Glomerular visceral epithelial cell (primary cell): ENCODE data around the gene GDF10.

Experiments
- DNase-seq: peaks from one replicate; pipeline ENCODE4 v3.0.0-alpha.2; 2016; ENCODE audit errors: extremely low spot score

GDF10 gene

DNA sequence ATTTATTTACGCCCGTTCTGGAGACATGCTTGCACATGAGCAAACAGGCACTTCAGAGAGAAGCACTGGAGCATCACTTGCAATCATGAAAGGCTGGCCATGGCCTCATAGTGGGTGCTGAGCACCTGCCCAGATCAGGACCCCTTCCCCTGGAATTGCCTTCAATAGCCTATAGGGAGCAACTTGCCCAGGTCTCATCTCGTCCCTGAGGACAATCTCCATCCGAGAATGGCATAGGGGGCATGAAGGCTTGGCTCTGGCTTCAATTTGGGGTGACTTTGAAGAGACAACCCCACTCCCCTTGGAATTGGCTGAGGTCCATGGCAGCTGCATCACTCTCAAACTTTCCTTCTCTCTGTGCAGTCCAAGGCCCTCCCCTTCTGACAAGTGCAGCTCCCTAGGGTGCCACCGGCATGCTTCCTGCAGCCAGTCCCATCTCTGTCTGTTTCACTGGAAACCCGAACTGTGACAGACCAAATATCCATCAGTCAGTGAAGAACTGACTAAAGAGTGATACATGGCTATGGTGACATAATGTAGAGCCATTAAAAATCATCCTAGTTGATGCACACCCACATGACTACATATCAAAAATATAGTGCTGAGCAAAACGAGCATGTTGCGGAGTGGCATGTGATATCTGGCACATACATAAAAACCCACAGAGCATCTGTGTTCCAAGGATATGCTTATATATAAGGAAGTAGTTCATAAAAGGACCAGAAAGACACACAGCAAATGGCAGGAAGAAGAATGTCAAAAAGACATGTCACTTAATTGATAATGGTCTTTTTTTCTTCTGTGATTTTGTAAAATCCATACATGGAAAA lies 34.7 kb downstream of the GDF10 start:
- no peak for DNase-seq

DNA sequence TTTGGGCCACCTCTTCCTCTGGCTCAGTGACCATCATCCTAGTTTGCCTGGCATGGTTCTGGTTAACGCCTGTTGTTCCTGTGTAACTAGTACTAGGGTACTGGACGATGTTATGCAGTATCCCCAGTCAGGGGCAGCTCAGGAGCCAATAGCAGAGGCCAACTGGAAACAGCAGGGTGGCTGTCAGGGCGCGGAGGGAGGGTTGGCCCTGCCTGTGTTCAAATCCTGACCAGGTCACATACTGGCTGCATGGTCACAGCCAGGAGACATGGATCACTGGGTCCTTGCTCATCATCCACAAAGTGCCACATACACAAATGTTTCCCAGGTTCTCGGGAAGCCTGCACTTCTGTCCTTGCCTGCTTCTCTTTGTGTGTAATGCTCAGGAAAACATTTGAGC lies 35.9 kb downstream of the GDF10 start:
- DNase-seq: no peak

DNA sequence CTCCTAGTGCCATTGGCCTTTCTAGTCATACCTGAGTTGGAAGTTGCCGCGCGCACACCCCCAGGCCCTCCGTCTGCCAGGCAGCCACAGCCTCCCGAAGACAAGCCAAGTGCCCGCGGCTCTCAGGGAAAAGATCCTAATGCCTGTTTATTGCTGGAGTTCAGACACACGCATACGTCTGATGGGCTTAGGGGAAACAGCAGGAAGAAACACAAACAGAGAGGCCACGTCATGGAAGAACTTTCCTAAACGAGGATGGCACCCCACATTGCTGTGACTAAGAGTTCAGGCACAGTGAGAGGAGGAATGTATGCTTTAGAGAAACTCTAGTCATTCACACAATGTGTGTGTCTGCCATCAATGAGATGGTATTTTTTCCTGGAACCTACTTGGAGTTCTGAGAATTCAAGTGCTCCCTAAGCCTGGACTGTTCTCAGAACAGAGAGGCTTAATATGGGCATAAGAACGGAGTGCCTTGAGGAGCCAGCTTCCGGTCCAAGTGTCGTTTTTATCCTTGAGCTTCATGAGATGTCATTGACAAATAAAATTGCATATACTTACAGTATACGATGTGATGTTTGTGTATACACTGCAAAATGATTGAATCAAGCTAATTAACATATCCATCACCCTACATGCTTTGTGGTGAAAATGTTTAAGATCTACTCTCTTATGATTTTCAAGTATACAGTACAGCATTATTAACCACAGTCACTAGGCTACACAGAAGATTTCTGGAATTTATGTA lies 36.6 kb downstream of the GDF10 start:
- no peak for DNase-seq

DNA sequence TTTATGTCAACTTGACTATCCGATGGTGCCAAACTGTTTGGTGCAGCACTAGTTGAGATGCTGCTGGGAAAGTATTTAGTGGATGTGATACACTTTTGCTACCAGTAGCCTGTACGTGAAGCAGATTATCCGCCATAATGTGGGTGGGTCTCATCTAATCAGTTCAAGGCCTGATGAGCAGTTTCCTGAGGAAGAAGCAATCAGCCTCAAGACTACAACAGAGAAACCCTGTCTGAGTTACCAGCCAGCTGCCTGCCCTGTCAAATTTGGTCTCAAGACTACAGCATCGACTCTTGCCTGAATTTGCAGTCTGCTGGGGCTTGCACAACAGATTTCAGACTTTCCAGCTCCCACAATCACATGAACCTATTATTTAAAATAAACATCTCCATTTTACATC lies 37.3 kb downstream of the GDF10 start:
- DNase-seq: no peak

DNA sequence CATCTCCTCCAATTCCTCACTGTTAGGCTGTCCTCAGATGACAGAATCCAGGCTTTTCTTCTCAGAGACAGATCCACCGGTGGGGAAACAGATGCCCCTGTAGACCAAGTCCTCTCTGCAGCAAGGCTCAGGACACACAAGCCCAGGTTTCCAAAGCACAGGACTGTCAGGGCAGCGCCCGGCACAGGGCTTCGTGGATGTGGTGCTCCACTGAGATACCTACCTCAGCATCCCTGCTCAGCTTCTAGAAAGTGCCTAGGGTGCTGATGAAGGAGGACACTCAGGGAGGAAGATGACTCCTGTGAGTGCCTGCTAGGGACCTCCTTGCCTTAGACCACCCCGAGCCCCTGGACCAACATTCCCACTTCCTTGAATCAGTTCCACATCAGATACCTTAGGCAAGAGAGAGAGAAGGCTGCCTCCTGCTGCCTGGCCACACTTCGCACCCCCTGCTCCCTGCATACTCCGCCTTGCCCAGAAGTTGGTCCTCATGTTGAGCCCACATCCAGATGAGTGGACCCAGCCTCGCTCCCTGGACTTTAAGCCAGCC lies 39.3 kb downstream of the GDF10 start:
- no peak for DNase-seq

DNA sequence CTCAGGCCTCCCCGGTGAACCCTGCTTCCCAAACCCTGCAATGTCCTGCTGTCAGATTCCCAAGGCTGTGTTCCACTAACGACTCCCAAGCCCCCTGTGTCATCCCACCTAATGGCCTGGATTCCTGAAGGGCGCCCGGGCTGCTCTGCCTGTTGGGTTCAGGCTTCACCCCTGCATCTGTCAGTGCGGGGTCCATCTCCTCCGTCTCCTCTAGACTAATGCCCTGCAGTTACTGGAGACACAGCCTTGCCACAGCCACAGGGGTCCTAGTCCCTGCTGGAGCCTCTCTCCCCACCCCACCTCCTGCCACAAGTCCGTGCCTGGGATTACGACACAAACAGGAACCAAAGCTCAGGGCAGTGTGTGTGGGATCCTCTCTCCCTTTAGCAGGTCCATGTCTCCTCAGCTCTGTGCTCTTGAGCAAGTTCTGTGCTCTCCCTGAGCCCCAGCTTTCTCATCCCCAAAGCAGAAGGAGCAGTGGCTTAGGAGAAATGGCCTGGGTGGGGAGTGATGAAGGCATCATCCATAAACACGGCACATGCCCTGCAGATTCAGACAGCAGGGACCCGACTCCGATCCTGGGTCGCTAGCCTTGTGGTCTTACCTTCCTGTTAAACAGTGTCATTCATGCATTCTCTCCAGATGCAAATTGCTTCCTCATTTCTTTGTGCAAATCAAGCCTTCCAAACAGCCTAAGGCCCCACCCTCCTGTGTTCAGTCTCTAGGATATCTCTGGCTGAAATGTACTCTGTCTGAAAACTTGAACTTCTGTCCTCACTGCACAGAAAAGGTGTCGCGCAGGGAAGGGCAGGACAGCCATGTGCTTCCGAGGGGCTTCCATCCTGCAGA lies 40.0 kb downstream of the GDF10 start:
- no peak for DNase-seq

DNA sequence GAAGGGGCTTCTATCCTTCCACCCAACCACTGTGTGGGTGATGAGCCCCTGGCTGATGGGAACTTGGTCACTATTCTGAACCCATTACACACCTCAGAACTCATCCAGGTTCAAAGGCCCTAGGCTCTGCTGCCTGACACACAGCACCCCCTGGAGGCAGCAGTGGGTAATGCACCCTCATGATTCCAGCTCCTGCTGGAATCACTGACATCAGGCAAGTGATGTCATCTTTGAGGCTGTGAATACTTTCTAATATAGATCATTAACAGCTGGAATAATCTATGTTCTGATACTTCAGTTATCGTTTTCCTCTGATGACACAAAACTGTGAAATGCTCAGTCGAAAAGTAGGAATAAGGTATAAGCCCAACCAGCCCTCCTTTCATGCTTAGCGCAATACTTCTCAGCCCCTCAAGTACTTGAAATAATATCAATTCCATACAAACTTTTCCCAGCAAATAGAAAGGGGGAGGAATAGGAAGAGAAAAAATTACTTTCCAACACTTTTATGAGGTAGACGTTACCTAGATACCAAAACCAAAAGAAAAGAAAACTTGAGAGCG lies 40.7 kb downstream of the GDF10 start:
- DNase-seq: peak; percentile 53

DNA sequence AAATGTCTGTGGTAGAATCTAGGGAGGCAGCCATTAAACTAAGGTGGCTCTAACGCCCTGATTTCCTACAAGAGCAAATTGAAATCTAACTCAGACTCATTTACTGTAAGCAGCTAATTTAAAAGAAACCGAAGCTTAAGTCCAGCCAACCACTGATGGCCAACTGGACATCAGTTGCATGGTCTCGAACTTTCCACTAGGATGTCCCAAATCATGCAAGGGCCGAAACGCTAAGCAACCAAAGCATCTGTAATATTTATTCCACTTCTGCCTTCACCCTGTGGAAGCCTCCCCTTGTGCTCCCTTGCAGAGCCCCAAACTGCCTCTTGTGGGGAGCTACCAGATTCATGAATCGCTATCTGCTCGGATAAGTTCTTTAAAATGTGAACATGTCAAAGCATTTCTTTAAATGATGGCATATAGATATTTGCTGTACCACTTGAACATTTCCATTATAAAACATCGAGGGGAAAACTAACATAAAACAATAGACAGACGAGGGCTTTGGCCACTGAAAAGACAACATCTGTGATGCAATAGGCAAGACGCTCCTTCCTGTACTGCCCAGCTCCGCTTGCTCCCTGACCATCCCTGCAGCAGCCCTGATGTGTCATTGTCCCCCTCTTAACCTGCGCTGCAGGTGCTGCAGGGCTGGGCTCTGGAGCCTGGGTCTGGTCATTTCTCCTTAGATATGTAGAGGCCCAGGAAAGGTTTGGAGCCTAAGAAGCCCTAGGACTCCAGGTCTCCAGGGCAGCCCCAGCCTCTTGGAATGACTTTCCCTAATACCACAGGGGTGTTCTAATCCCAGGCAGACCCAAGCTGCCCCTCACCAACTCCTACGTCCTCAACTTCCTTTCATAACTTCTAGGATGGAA lies 45.2 kb downstream of the GDF10 start:
- DNase-seq: no peak

DNA sequence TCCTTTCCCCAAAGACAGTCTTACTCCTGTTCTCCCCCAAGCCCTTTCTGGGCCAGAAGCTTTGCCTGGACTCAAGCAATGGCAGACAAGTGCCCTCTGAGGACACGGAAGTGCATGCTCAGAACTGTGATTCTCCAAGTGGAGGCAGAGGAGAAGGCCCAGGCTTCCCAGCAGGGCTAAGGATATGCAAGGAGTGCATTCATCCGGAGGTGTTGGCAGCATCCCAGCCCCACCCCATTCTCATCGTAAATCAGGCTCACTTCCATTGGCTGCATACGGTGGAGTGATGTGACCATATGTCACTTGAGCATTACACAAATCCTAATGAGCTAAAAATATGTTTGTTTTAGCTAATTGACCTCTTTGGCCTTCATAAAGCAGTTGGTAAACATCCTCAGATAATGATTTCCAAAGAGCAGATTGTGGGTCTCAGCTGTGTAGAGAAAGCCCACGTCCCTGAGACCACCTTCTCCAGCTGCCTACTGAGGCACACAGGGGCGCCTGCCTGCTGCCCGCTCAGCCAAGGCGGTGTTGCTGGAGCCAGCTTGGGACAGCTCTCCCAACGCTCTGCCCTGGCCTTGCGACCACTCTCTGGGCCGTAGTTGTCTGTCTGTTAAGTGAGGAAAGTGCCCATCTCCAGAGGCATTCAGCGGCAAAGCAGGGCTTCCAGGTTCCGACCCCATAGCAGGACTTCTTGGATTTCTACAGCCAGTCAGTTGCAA lies 46.7 kb downstream of the GDF10 start:
- no peak for DNase-seq

DNA sequence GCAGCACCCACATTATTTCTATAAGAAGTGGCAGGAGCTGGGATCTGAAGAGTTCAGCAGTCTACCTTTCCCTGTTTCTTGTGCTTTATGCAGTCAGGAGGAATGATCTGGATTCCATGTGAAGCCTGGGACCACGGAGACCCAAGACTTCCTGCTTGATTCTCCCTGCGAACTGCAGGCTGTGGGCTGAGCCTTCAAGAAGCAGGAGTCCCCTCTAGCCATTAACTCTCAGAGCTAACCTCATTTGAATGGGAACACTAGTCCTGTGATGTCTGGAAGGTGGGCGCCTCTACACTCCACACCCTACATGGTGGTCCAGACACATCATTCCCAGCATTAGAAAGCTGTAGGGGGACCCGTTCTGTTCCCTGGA lies 47.3 kb downstream of the GDF10 start:
- DNase-seq: no peak

DNA sequence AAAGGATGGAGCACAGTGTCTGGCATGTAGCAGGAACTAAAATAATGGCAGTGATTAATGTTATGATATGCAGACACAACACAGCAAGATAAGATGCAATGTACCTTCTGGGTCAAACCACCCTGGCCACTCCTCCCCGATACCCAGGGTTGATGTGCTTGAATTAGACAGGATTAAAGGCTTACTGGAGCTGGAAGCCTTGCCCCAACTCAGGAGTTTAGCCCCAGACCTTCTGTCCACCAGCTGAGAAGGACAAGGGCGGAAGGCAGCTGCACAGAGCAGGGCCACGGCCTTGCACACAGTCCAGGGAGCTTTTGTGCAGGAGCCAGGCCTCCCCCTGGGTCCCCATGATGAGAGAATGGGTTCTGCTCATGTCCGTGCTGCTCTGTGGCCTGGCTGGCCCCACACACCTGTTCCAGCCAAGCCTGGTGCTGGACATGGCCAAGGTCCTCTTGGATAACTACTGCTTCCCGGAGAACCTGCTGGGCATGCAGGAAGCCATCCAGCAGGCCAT lies 48.2 kb downstream of the GDF10 start, which contains the start of gene RBP3:
Gene RBP3, plus strand, starts transcription at position 226 of the 514 bp plus-strand sequence. Its CDS starts 122 bp downstream, at position 348.
- DNase-seq: no peak

DNA sequence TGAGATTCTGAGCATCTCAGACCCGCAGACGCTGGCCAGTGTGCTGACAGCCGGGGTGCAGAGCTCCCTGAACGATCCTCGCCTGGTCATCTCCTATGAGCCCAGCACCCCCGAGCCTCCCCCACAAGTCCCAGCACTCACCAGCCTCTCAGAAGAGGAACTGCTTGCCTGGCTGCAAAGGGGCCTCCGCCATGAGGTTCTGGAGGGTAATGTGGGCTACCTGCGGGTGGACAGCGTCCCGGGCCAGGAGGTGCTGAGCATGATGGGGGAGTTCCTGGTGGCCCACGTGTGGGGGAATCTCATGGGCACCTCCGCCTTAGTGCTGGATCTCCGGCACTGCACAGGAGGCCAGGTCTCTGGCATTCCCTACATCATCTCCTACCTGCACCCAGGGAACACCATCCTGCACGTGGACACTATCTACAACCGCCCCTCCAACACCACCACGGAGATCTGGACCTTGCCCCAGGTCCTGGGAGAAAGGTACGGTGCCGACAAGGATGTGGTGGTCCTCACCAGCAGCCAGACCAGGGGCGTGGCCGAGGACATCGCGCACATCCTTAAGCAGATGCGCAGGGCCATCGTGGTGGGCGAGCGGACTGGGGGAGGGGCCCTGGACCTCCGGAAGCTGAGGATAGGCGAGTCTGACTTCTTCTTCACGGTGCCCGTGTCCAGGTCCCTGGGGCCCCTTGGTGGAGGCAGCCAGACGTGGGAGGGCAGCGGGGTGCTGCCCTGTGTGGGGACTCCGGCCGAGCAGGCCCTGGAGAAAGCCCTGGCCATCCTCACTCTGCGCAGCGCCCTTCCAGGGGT lies 48.9 kb downstream of the GDF10 start:
- no peak for DNase-seq

DNA sequence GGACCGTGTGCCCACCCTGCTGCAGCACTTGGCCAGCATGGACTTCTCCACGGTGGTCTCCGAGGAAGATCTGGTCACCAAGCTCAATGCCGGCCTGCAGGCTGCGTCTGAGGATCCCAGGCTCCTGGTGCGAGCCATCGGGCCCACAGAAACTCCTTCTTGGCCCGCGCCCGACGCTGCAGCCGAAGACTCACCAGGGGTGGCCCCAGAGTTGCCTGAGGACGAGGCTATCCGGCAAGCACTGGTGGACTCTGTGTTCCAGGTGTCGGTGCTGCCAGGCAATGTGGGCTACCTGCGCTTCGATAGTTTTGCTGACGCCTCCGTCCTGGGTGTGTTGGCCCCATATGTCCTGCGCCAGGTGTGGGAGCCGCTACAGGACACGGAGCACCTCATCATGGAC lies 49.5 kb downstream of the GDF10 start:
- DNase-seq: no peak

DNA sequence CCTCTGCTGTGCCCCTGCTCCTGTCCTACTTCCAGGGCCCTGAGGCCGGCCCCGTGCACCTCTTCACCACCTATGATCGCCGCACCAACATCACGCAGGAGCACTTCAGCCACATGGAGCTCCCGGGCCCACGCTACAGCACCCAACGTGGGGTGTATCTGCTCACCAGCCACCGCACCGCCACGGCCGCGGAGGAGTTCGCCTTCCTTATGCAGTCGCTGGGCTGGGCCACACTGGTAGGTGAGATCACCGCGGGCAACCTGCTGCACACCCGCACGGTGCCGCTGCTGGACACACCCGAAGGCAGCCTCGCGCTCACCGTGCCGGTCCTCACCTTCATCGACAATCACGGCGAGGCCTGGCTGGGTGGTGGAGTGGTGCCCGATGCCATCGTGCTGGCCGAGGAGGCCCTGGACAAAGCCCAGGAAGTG lies 50.0 kb downstream of the GDF10 start:
- DNase-seq: no peak

DNA sequence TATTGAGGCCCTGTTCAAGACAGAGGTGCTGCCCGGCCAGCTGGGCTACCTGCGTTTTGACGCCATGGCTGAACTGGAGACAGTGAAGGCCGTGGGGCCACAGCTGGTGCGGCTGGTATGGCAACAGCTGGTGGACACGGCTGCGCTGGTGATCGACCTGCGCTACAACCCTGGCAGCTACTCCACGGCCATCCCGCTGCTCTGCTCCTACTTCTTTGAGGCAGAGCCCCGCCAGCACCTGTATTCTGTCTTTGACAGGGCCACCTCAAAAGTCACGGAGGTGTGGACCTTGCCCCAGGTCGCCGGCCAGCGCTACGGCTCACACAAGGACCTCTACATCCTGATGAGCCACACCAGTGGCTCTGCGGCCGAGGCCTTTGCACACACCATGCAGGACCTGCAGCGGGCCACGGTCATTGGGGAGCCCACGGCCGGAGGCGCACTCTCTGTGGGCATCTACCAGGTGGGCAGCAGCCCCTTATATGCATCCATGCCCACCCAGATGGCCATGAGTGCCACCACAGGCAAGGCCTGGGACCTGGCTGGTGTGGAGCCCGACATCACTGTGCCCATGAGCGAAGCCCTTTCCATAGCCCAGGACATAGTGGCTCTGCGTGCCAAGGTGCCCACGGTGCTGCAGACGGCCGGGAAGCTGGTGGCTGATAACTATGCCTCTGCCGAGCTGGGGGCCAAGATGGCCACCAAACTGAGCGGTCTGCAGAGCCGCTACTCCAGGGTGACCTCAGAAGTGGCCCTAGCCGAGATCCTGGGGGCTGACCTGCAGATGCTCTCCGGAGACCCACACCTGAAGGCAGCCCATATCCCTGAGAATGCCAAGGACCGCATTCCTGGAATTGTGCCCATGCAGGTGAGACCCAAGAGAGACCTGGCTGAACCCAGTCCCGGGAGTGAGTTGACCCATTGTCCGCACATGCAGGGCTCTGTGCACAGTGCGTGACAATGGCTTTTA lies 51.0 kb downstream of the GDF10 start:
- no peak for DNase-seq

DNA sequence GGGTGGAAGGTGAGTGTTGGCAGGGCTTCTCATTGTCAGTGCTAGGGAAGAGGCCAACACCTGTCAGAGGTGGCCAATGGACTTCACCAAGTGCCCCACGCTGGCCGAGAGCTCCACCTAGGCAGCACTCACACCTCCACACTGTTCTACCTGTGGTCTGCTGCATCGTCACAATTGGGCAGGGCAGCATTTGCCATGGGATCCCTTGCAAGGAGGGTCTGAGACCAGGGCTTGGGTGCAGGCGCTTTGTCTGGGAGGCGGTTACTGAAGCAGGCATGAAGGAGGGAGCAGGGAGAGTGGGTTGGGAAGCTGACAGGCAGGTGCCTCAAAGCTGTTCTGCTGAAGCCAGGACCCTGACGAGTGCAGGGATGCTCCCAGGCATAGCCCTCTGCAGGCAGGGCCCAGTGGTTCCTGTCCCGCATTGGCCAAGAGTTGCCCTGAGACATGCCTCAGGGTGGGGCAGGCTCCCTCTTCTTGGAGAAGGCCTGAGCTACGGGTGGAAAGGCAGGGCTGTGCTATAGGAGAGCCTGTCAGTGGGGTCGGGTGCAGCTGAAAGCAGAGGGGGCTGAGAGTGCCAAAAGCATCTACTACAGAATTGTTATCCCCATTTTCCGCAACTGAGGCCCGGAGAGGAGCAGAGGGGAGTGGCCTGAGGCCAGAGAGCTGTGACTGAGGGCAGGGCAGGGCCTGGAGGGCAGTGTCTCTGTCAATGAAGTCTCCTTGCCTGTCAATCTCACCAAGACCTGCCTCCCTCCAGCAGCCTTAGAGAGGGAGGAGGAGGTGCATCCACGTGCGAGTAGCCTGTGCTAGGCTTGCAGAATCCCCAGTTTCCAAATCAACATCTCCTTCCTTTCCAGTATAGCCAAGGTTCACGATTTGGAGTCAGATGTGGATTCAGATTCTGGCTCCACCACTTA lies 52.2 kb downstream of the GDF10 start:
- DNase-seq: no peak

DNA sequence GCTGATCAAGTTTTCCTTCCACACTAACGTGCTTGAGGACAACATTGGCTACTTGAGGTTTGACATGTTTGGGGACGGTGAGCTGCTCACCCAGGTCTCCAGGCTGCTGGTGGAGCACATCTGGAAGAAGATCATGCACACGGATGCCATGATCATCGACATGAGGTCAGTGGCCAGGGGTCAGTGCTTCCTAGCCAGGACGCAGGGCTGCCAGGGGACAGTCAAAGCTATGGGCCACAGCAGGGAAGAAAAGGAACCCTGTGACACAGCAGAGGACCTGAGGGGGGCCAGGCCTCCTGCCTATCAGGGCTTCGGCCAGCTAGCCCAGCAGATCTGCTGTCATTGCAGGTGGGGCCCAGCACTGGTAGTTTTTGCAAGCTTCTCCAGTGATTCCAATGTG lies 53.4 kb downstream of the GDF10 start:
- no peak for DNase-seq
